Neural cell (in vitro differentiated cells): Measurements from ENCODE around the gene GUCY2C. TPM values are rescaled to one million over a fixed set of nuclear protein-coding genes. Genes with fewer than 3 reads are reported as not detected.

Source experiments
- H2AFZ ChIP-seq: fragments of 200-600, 300-800 bp; sonication (generic), shearing (Covaris generic); 2 replicates; pipeline ENCODE4 v1.6.0; 2014; ENCODE audit warnings: low read depth, mild to moderate bottlenecking, antibody characterized with exemption, low read length, moderate library complexity
- H3F3A ChIP-seq: fragments of 200-600 bp; shearing (Covaris generic); 2 replicates; pipeline ENCODE4 v1.6.1; 2016; ENCODE audit warnings: mild to moderate bottlenecking, moderate library complexity, mixed read lengths, antibody characterized with exemption, low read length; ENCODE audit not compliant: insufficient read depth, poor library complexity, severe bottlenecking
- H3K27ac ChIP-seq: fragments of 200-600, 300-800 bp; sonication (generic), shearing (Covaris generic); 2 replicates; pipeline ENCODE4 v1.5.1; 2014; ENCODE audit warnings: mild to moderate bottlenecking, low read length, moderate library complexity
- H3K27me3 ChIP-seq: fragments of 300-800, 200-600 bp; sonication (generic), shearing (Covaris generic); 2 replicates; pipeline ENCODE4 v1.6.0; 2014; ENCODE audit warnings: mild to moderate bottlenecking, low read depth, low read length, moderate library complexity; ENCODE audit not compliant: insufficient read depth
- H3K36me3 ChIP-seq: fragments of 300-800, 200-600 bp; sonication (generic), shearing (Covaris generic); 2 replicates; pipeline ENCODE4 v1.5.1; 2014; ENCODE audit warnings: mild to moderate bottlenecking, antibody characterized with exemption, low read length, moderate library complexity; ENCODE audit not compliant: insufficient read depth
- H3K4me2 ChIP-seq: fragments of 300-800, 200-600 bp; sonication (generic), shearing (Covaris generic); 2 replicates; pipeline ENCODE4 v1.6.0; 2014; ENCODE audit warnings: mild to moderate bottlenecking, low read length
- H3K4me3 ChIP-seq: fragments of 300-800, 200-600 bp; sonication (generic), shearing (Covaris generic); 2 replicates; pipeline ENCODE4 v1.5.1; 2014; ENCODE audit warnings: mild to moderate bottlenecking, low read length, moderate library complexity
- H3K79me2 ChIP-seq: fragments of 200-600 bp; shearing (Covaris generic); replicated peaks from 2 replicates; pipeline ENCODE4 v1.6.0; 2014; ENCODE audit warnings: mild to moderate bottlenecking, low read length, moderate library complexity; ENCODE audit not compliant: insufficient read depth
- H3K9ac ChIP-seq: fragments of 300-800, 200-600 bp; sonication (generic), shearing (Covaris generic); 2 replicates; pipeline ENCODE4 v1.6.1; 2016; ENCODE audit warnings: mild to moderate bottlenecking, low read length, mixed read lengths
- H3K9me2 ChIP-seq: fragments of 200-600 bp; shearing (Covaris generic); 2 replicates; pipeline ENCODE4 v1.6.1; 2016; ENCODE audit warnings: mild to moderate bottlenecking, low read length, mixed read lengths; ENCODE audit not compliant: insufficient read depth
- H3K9me3 ChIP-seq: fragments of 200-600, 300-800 bp; sonication (generic), shearing (Covaris generic); 2 replicates; pipeline ENCODE4 v1.6.1; 2016; ENCODE audit warnings: mild to moderate bottlenecking, mixed run types, low read length, moderate library complexity, mixed read lengths
- H4K20me1 ChIP-seq: fragments of 200-600 bp; shearing (Covaris generic); 2 replicates; pipeline ENCODE4 v1.6.1; 2016; ENCODE audit warnings: mild to moderate bottlenecking, mixed run types; ENCODE audit not compliant: insufficient read depth
- CTCF ChIP-seq: fragments of 450-650 bp; IDR thresholded peaks from 2 replicates; pipeline ENCODE4 v1.5.1; 2014; ENCODE audit warnings: antibody characterized with exemption, mild to moderate bottlenecking, moderate library complexity; ENCODE audit not compliant: poor library complexity, severe bottlenecking
- EP300 ChIP-seq: fragments of 450-650 bp; conservative IDR thresholded peaks from 2 replicates; pipeline ENCODE4 v1.6.1; 2014; ENCODE audit warnings: antibody characterized with exemption, mild to moderate bottlenecking, moderate library complexity; ENCODE audit not compliant: poor library complexity, severe bottlenecking
- EZH2 ChIP-seq: fragments of 200-600, 300-800 bp; shearing (Covaris generic), sonication (generic); IDR thresholded peaks from 2 replicates; pipeline ENCODE4 v1.6.1; 2014; ENCODE audit warnings: antibody characterized with exemption, low read length, borderline replicate concordance, mild to moderate bottlenecking; ENCODE audit not compliant: insufficient read depth, poor library complexity, severe bottlenecking
- MXI1 ChIP-seq: fragments of 450-650 bp; conservative IDR thresholded peaks from 2 replicates; pipeline ENCODE4 v1.6.1; 2014; ENCODE audit warnings: antibody characterized with exemption, mild to moderate bottlenecking; ENCODE audit not compliant: poor library complexity, severe bottlenecking
- POLR2AphosphoS5 ChIP-seq: IDR thresholded peaks from 2 replicates; pipeline ENCODE4 v1.6.1; 2012
- RAD21 ChIP-seq: fragments of 450-650 bp; conservative IDR thresholded peaks from 2 replicates; pipeline ENCODE4 v1.6.1; 2014; ENCODE audit warnings: antibody characterized with exemption, mild to moderate bottlenecking, moderate library complexity
- REST ChIP-seq: IDR thresholded peaks from 2 replicates; pipeline ENCODE4 v1.6.1; 2012; ENCODE audit warnings: borderline replicate concordance
- SMC3 ChIP-seq: fragments of 450-650 bp; conservative IDR thresholded peaks from 2 replicates; pipeline ENCODE4 v1.6.1; 2014; ENCODE audit warnings: antibody characterized with exemption, mild to moderate bottlenecking, moderate library complexity; ENCODE audit not compliant: poor library complexity
- TAF1 ChIP-seq: IDR thresholded peaks from 2 replicates; pipeline ENCODE4 v1.6.1; 2012; ENCODE audit warnings: low read depth
- polyA plus RNA-seq: library from polyadenylated mRNA; depleted of rRNA; stranded (reverse); fragments of >200 nt; gene quantifications from 2 replicates; pipeline ENCODE4 v1.2.3, GENCODE V29; 2014

GUCY2C gene
- polyA plus RNA-seq, 1 donor from 2014 or later: not detected

DNA sequence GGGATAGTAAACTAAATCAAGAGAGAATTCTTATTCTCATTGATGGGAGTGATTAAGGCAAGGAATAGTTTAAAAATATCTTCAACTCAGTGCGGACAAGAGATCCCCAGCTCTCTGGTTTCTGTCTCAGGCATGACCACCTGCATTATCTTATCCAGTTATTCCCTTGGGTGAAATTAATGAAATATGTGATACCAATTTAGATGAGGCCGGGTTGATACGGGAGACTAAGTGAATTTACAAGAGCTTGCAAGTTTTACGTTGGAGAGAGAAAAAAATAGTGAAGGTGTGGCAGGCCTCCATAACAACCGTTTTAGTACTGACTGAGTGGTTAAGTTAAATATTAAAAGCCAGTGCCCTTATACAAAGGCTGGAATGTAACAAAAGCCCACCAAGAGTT, 67.6 kb downstream of the GUCY2C start:
- no peaks in the 10 kb centered on the region for H4K20me1 ChIP-seq
- H3K79me2 ChIP-seq: no peaks in the 10 kb centered on the region
- no peak overlapping the region for H2AFZ ChIP-seq
- TF ChIP-seq CTCF (no peak), SMC3 (no peak), EP300 (no peak), REST (no peak), MXI1 (no peak), RAD21 (no peak), EZH2 (no peak), TAF1 (no peak), POLR2AphosphoS5 (no peak)
- no peaks in the 10 kb centered on the region for H3F3A ChIP-seq
- no peaks in the 10 kb centered on the region for H3K9me2 ChIP-seq
- H3K27ac ChIP-seq: no peak overlapping the region
- H3K36me3 ChIP-seq: no peaks in the 10 kb centered on the region
- H3K27me3 ChIP-seq: no peaks in the 10 kb centered on the region
- no peak overlapping the region for H3K4me3 ChIP-seq
- H3K4me2 ChIP-seq: no peak overlapping the region
- H3K9me3 ChIP-seq: no peaks in the 10 kb centered on the region
- no peak overlapping the region for H3K9ac ChIP-seq

- Histone ChIP-seq H4K20me1 (no peaks in the 10 kb centered on the region), H3K4me3 (no peak overlapping the region), H3K9me3 (no peaks in the 10 kb centered on the region), H3K9me2 (no peaks in the 10 kb centered on the region), H3K9ac (no peak overlapping the region), H3K27ac (no peak overlapping the region), H3F3A (no peaks in the 10 kb centered on the region), H3K4me2 (no peak overlapping the region), H2AFZ (no peak overlapping the region), H3K36me3 (no peaks in the 10 kb centered on the region), H3K79me2 (no peaks in the 10 kb centered on the region), H3K27me3 (no peaks in the 10 kb centered on the region)
- no peak for TF ChIP-seq MXI1
- no peak for TF ChIP-seq POLR2AphosphoS5
- TF ChIP-seq EZH2: no peak
- no peak for TF ChIP-seq RAD21
- TF ChIP-seq EP300: no peak
- TF ChIP-seq TAF1: no peak
- TF ChIP-seq CTCF: no peak
- no peak for TF ChIP-seq SMC3
These were observed 74.6 kb downstream of the GUCY2C start for GRCh38 chr12:14621826-14622225.
